ENCODE measurements around the gene SF3A2.

SF3A2 gene

GRCh38 chr19:2249010-2249866 is 12.6 kb downstream of the SF3A2 start, which contains the start of gene AMH:
Gene AMH (plus strand): TSS chr19:2249323. CDS start chr19:2249333, 10 bp downstream.
- TF ChIP-seq CTCF (IDR thresholded peaks at IDR 0.05; ENCODE audit: low read depth, low read length), result no peak
- no peak for DNase-seq (ENCODE audit: extremely low read depth, low read depth)

- no peak for TF ChIP-seq CTCF (IDR thresholded peaks at IDR 0.05; ENCODE audit: low read depth, low read length)
- no peak for DNase-seq (ENCODE audit: extremely low read depth, low read depth)
Measured at GRCh38 chr19:2249880-2250765, 13.5 kb downstream of the SF3A2 start.

- no peak for DNase-seq (ENCODE audit: extremely low read depth, low read depth)
- no peak for TF ChIP-seq CTCF (IDR thresholded peaks at IDR 0.05; ENCODE audit: low read depth, low read length)
Measured at GRCh38 chr19:2250766-2251105, 14.1 kb downstream of the SF3A2 start.

- TF ChIP-seq CTCF (IDR thresholded peaks at IDR 0.05; ENCODE audit: low read depth, low read length), result no peak
- DNase-seq (ENCODE audit: extremely low read depth, low read depth), result no peak
Measured at GRCh38 chr19:2251106-2252054, 14.8 kb downstream of the SF3A2 start.

GRCh38 chr19:2252055-2252796 is 15.6 kb downstream of the SF3A2 start:
- TF ChIP-seq CTCF (IDR thresholded peaks at IDR 0.05; ENCODE audit: low read depth, low read length), result no peak
- DNase-seq (ENCODE audit: extremely low read depth, low read depth), result no peak

- DNase-seq (ENCODE audit: extremely low read depth, low read depth), result no peak
- no peak for TF ChIP-seq CTCF (IDR thresholded peaks at IDR 0.05; ENCODE audit: low read depth, low read length)
Measured at GRCh38 chr19:2252797-2253105, 16.1 kb downstream of the SF3A2 start.

Data from AG09319 (cell line).